VCaP (cell line): ENCODE measurements around the gene MCFD2.

ENCODE experiments used
- H3K27ac ChIP-seq: fragments of 450-650 bp; 2 replicates; pipeline ENCODE4 v1.5.1; 2017
- TF ChIP-seq, protein P1 (sequence below): fragments of 450-650 bp; conservative IDR thresholded peaks from 2 replicates; pipeline ENCODE4 v1.5.1; 2017; ENCODE audit warnings: mild to moderate bottlenecking, moderate library complexity

Gene MCFD2

GRCh38 chr2:46875226-46875899 is 40.2 kb downstream of the MCFD2 start:
- no peak overlapping the region for H3K27ac ChIP-seq
- TF ChIP-seq, protein P1, sequence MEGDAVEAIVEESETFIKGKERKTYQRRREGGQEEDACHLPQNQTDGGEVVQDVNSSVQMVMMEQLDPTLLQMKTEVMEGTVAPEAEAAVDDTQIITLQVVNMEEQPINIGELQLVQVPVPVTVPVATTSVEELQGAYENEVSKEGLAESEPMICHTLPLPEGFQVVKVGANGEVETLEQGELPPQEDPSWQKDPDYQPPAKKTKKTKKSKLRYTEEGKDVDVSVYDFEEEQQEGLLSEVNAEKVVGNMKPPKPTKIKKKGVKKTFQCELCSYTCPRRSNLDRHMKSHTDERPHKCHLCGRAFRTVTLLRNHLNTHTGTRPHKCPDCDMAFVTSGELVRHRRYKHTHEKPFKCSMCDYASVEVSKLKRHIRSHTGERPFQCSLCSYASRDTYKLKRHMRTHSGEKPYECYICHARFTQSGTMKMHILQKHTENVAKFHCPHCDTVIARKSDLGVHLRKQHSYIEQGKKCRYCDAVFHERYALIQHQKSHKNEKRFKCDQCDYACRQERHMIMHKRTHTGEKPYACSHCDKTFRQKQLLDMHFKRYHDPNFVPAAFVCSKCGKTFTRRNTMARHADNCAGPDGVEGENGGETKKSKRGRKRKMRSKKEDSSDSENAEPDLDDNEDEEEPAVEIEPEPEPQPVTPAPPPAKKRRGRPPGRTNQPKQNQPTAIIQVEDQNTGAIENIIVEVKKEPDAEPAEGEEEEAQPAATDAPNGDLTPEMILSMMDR, result no peak

- TF ChIP-seq, protein P1, result no peak
- H3K27ac ChIP-seq, result no peak overlapping the region
Measured at GRCh38 chr2:46874236-46874929, 41.2 kb downstream of the MCFD2 start.

DNA sequence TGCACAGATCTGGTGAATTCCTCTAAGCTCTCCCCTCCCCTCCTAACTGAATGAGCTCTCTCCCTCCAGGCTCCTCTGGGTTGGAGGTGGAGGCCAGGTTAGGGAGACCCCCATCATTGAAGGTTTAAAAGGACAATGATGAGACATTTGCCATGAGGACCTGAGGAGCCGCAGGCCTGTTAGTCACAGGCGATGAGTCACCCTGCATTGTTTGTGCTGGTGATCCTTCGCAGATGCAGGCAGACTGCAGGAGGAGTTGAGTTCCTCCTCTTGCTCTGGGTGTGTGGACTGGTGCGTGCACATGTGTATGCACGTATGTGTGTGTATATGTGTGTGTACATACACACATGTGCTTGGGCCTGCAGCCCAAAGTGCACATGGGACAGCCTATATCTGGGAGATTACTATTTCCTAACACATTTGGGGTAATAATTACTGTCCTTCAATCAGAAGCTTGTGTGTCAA is 42.0 kb downstream of the MCFD2 start:
- no peak overlapping the region for H3K27ac ChIP-seq
- TF ChIP-seq, protein P1, result no peak

DNA sequence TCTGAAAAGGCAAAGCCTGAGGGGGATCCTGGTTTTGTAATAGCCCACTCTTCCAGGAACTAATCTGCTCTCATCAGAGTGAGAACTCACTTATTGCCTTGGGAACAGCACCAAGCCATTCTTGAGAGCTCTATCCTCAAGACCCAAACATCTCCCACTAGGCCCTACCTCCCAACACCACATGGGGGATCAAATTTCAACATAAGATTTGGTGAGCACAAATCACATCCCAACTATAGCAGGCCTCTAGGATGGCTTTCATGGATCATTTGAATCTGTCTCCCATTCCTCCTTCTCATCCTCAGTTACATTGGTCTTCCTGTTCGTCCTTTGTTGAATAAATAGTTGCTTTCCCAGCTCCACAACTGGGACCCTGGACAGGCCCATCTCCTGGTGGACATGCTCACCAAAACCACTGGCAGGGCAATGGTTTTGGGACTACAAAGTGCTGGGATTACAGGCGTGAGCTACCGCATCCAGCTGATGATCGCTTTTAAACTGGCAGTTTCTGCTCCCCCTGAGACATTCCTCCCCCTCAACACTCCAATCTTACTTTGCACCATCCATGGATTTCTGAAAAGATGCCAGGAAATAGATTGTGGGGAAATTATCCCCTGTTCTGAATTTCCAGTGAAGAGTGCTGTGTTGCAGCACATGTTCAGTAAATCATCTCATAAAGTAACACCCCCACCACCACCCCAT is 42.6 kb downstream of the MCFD2 start:
- TF ChIP-seq, protein P1, result no peak
- no peak overlapping the region for H3K27ac ChIP-seq

DNA sequence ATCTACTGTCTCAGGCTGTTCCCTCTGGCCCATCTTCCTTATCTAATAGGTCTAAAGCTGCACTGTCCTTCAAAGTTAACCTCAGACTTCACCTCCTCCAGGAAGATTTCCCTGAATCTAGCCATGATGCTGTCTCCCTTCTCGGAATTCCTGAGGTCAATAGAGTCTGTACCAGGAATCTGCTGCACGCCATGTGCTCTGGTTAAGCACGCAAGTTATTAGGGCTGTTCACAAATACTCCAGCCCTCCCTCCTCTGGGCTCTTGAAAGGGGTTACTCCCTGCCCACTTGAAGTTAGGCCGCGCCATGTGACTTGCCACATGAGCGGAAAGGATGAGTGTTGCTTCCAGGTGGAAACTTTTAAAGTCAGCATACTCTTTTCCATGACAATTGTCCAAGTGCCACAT is 43.6 kb downstream of the MCFD2 start:
- TF ChIP-seq, protein P1, result no peak

DNA sequence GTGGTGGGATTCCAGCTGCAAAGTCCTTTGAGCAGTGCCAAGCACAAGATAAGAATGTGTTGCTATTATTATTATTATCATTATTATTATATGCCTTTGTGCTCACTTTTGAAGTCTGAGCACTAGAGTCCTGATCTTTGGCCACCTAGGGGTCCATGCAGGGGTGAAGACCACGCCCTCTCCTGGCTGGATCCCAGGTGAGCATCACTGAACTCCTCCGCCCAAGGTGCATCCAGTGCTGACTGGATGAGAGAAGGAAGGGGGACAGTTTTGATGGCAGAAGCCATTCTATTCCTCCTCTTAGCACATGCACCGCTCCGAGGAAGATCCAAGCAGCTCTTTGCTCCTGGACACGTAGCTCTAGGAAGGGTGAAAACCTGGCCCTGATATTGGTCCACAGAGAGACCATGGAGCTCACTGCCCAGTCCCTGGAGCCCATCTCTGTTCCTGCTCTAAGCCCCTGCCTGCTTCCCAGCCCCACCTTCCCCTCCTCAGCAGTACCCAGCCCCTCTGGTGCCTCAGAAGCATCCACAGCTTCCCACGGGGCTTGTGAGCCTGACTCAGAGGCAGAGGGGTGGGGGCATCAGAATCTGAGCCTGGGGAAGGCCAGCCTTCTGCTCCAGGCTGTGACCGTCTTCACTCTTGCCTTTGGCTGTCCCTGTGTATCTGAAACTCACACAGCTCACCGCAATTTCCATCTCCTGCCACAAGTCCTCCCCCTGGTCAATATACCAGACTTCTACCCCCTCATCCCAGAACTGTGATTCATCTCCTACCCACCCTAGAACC is 45.4 kb downstream of the MCFD2 start:
- TF ChIP-seq, protein P1, result no peak
- H3K27ac ChIP-seq, result no peak overlapping the region

More for the DNA sequence above, 43.6 kb downstream of the MCFD2 start:
- no peak overlapping the region for H3K27ac ChIP-seq
